Liver (tissue), 9 donors: ENCODE results near the gene TMEM116. TPM values are rescaled to one million over a fixed set of nuclear protein-coding genes. Genes with fewer than 3 reads are reported as not detected.
"Not testable (repeated sequence)": the region's sequence is repeated elsewhere in the genome, so short reads cannot be mapped to it uniquely, and the experiment has no call there.

Experiments used
- DNase-seq: peaks from one replicate; pipeline ENCODE4 v3.0.0-alpha.2; 2017; ENCODE audit warnings: low spot score
- H3K27ac ChIP-seq, 2 donors: one replicate each; pipeline ENCODE4 v1.7.0; 2013; ENCODE audit warnings: inconsistent platforms in 2 of 2, low read length in 2 of 2, control low read depth in 1 of 2, low read depth in 1 of 2, mild to moderate bottlenecking in 1 of 2
- H3K27me3 ChIP-seq, 4 donors: one replicate each; pipeline versions ENCODE4 v1.6.1 to v1.7.0; 2013; ENCODE audit warnings: low read length in 3 of 4, inconsistent platforms in 1 of 4, mild to moderate bottlenecking in 1 of 4, moderate library complexity in 1 of 4; ENCODE audit not compliant: control insufficient read depth in 4 of 4, insufficient read depth in 4 of 4
- H3K36me3 ChIP-seq, 4 donors: one replicate each; pipeline versions ENCODE4 v1.6.1 to v1.7.0; 2013; ENCODE audit warnings: low read length in 3 of 4, mild to moderate bottlenecking in 3 of 4, low read depth in 1 of 4, moderate library complexity in 1 of 4; ENCODE audit not compliant: control insufficient read depth in 4 of 4, insufficient read depth in 3 of 4
- H3K4me1 ChIP-seq, 4 donors: one replicate each; pipeline versions ENCODE4 v1.6.1 to v1.7.0; 2013; ENCODE audit warnings: low read length in 3 of 4, mild to moderate bottlenecking in 3 of 4, moderate library complexity in 1 of 4; ENCODE audit not compliant: control insufficient read depth in 4 of 4, insufficient read depth in 4 of 4
- H3K4me3 ChIP-seq, 3 donors: one replicate each; pipeline versions ENCODE4 v1.6.1 to v1.7.0; 2013; ENCODE audit warnings: low read length in 3 of 3, control low read depth in 1 of 3, low read depth in 1 of 3, mild to moderate bottlenecking in 1 of 3
- H3K9ac ChIP-seq, 2 donors: one replicate each; pipeline ENCODE4 v1.7.0; 2013; ENCODE audit warnings: low read length in 2 of 2, mild to moderate bottlenecking in 2 of 2, moderate library complexity in 2 of 2, control low read depth in 1 of 2, low read depth in 1 of 2
- H3K9me3 ChIP-seq, 4 donors: one replicate each; pipeline versions ENCODE4 v1.6.1 to v1.7.0; 2013; ENCODE audit warnings: low read length in 3 of 4; ENCODE audit not compliant: control insufficient read depth in 4 of 4
- ATF3 ChIP-seq: IDR thresholded peaks from 2 replicates; pipeline ENCODE4 v1.6.1; 2016; ENCODE audit warnings: antibody characterized with exemption
- CTCF ChIP-seq: fragments of 150-350 bp; IDR thresholded peaks from 2 replicates; pipeline ENCODE4 v1.5.1; 2017; ENCODE audit warnings: improper control_type of control experiment, low read depth, low read length; ENCODE audit not compliant: missing input control
- EGR1 ChIP-seq, 2 donors: IDR thresholded peaks; 2 replicates each; pipeline ENCODE4 v1.6.1; 2016 to 2018; ENCODE audit warnings: antibody characterized with exemption in 2 of 2, low read depth in 2 of 2
- FOXA1 ChIP-seq: IDR thresholded peaks from 2 replicates; pipeline ENCODE4 v1.6.1; 2016; ENCODE audit warnings: antibody characterized with exemption
- FOXA2 ChIP-seq: IDR thresholded peaks from 2 replicates; pipeline ENCODE4 v1.6.1; 2016; ENCODE audit warnings: antibody characterized with exemption
- HNF4G ChIP-seq: IDR thresholded peaks from 2 replicates; pipeline ENCODE4 v1.6.1; 2016; ENCODE audit warnings: antibody characterized with exemption
- JUND ChIP-seq, 2 donors: IDR thresholded peaks; 2 replicates each; pipeline ENCODE4 v1.6.1; 2016; ENCODE audit warnings: antibody characterized with exemption in 2 of 2
- MAX ChIP-seq: IDR thresholded peaks from 2 replicates; pipeline ENCODE4 v1.6.1; 2016; ENCODE audit warnings: antibody characterized with exemption
- NR2F2 ChIP-seq: IDR thresholded peaks from 2 replicates; pipeline ENCODE4 v1.6.1; 2016; ENCODE audit warnings: antibody characterized with exemption
- RAD21 ChIP-seq, 2 donors: IDR thresholded peaks; 2 replicates each; pipeline ENCODE4 v1.6.1; 2016; ENCODE audit warnings: antibody characterized with exemption in 2 of 2, mild to moderate bottlenecking in 2 of 2
- REST ChIP-seq: IDR thresholded peaks from 2 replicates; pipeline ENCODE4 v1.6.1; 2016; ENCODE audit warnings: antibody characterized with exemption, mild to moderate bottlenecking
- SP1 ChIP-seq: IDR thresholded peaks from 2 replicates; pipeline ENCODE4 v1.6.1; 2018; ENCODE audit warnings: antibody characterized with exemption, mild to moderate bottlenecking
- WGBS: extraction: QIAGEN DNeasy Blood & Tissue Kit; methylation state at CpG from one replicate; pipeline ENCODE4 v1.1.7; 2013; 5-methylcytosine and 5-hydroxymethylcytosine counted together
- polyA plus RNA-seq, 2 donors: library from polyadenylated mRNA; stranded (reverse) in 1 of 2; unstranded in 1 of 2; fragments of 200-250 nt in 1 of 2; fragments of >200 nt in 1 of 2; fragmentation: Nextera tagmentation in 1 of 2; extraction: Ambion mirVana in 1 of 2; gene quantifications; one replicate each; pipeline versions ENCODE4 v1.2.1 to v1.2.3, GENCODE V29; 2013 to 2015
- total RNA-seq, 2 donors: library from RNA; depleted of rRNA; stranded (reverse); fragments of >200 nt; gene quantifications; one replicate each; pipeline ENCODE4 v1.2.3, GENCODE V29; 2014
- donor health status: healthy.
- donor health status: healthy.
- donor health status: healthy.
- donor health status: healthy.
- donor health status: healthy.

TMEM116 gene
- total and polyA plus RNA-seq, 4 donors: 4.9 to 11.6 (median 6.6) TPM

- H3K4me1 ChIP-seq: peaks cover 2 to 9% (median 4%) of the 10 kb centered on the region in 4 donors
- H3K9me3 ChIP-seq: no peaks in the 10 kb centered on the region
- H3K9ac ChIP-seq: peak overlapping the region in 1 of 2 donors; percentile 22
- no peaks in the 10 kb centered on the region for H3K36me3 ChIP-seq
- H3K27me3 ChIP-seq: no peaks in the 10 kb centered on the region
- TF ChIP-seq JUND (IDR thresholded peaks at IDR 0.05): no peak
- H3K4me3 ChIP-seq: no peak overlapping the region
- H3K27ac ChIP-seq: no peak overlapping the region
- no peak for DNase-seq
Measured at GRCh38 chr12:112001576-112001975, 11.4 kb downstream of the TMEM116 start.

GRCh38 chr12:112000820-112001219 lies 12.1 kb downstream of the TMEM116 start:
- Histone ChIP-seq H3K4me3 (no peak overlapping the region), H3K27me3 (no peaks in the 10 kb centered on the region), H3K9me3 (no peaks in the 10 kb centered on the region), H3K4me1 (peaks cover under 1 to 9% (median 3%) of the 10 kb centered on the region in 4 donors), H3K27ac (no peak overlapping the region), H3K36me3 (no peaks in the 10 kb centered on the region), H3K9ac (no peak overlapping the region)
- TF ChIP-seq EGR1 (IDR thresholded peaks at IDR 0.05; ENCODE audit: low read depth in 2 of 2): no peak
- no peak for TF ChIP-seq MAX
- no peak for TF ChIP-seq CTCF
- TF ChIP-seq RAD21 (IDR thresholded peaks at IDR 0.05): no peak
- TF ChIP-seq FOXA2: no peak
- no peak for TF ChIP-seq SP1
- no peak for TF ChIP-seq REST
- no peak for TF ChIP-seq NR2F2
- TF ChIP-seq HNF4G: no peak
- TF ChIP-seq FOXA1: no peak
- TF ChIP-seq ATF3: no peak
- DNase-seq: no peak
- 97% methylated on average over 8 of the region's 8 CpGs for WGBS

- WGBS: 90% methylated on average over 9 of the region's 9 CpGs
- H3K4me1 ChIP-seq, H3K9me3 ChIP-seq, H3K36me3 ChIP-seq, H3K4me3 ChIP-seq, H3K9ac ChIP-seq, H3K27me3 ChIP-seq, H3K27ac ChIP-seq, DNase-seq: not testable (repeated sequence)
Measured at GRCh38 chr12:111999129-111999528, 13.8 kb downstream of the TMEM116 start.
